ENCODE data around the gene LCK. TPM values are rescaled to one million over a fixed set of nuclear protein-coding genes. Genes with fewer than 3 reads are reported as not detected.

LCK gene
- total and polyA plus RNA-seq, 9 of the 15 experiments (the other 6 are each of a cell fraction or from before 2014, with no cell fraction given): 0.04 to 0.47 (median 0.13) TPM; not detected in 6

DNA sequence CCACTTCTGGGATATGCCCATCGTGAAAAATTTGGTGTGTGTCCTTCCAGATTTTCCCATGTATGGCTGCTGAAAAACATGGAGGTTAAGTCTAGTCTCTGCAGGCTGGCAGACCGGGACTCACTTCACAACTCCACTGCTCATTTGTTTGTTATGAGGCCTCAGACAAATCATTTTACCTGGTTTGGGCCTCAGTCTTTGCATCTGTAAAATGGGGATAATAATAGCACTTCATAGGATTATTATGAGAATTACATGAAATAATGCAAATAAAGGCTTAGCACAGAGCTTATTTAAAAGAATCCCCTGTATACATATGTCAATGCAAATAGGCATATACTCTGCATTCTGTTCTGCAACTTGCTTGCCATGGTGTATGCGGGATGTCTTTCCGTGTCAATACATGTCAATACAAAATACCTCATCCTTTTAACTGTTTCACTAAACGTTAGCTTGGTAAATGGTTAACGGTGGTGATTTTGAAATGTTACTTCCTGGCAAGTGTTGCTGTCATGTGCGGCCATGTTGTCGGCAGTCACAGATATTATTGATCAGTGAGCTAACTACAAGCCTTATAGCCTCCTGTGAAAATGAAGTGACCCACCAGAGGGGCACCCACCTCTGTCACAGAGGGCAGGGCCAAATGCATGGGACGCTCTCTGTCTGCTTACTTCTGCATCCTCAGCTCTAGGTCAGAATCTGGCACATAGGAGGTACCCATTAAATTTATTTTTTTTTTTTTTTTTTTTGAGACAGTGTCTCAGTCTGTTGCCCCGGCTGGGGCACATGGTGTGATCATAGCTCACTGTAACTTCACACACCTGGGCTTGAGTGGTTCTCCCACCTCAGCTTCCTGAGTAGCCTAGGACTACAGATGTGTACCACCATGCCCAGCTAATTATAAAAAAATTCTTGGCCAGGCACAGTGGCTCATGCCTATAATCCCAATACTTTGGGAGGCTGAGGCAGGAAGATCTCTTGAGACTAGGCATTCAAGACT lies 4.3 kb downstream of the LCK start (continued):
- TF ChIP-seq, protein P1, sequence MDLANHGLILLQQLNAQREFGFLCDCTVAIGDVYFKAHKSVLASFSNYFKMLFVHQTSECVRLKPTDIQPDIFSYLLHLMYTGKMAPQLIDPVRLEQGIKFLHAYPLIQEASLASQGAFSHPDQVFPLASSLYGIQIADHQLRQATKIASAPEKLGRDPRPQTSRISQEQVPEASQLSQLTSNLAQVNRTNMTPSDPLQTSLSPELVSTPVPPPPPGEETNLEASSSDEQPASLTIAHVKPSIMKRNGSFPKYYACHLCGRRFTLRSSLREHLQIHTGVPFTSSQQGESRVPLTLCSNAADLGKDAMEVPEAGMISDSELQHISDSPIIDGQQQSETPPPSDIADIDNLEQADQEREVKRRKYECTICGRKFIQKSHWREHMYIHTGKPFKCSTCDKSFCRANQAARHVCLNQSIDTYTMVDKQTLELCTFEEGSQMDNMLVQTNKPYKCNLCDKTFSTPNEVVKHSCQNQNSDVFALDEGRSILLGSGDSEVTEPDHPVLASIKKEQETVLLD (IDR thresholded peaks at IDR 0.05): no peak
- no peak for TF ChIP-seq TOE1 (IDR thresholded peaks at IDR 0.05; ENCODE audit: borderline replicate concordance)
- no peak for TF ChIP-seq TOE1 (CRISPR knock-in tag; IDR thresholded peaks at IDR 0.05; ENCODE audit: borderline replicate concordance, low read depth)
- TF ChIP-seq, protein P2, sequence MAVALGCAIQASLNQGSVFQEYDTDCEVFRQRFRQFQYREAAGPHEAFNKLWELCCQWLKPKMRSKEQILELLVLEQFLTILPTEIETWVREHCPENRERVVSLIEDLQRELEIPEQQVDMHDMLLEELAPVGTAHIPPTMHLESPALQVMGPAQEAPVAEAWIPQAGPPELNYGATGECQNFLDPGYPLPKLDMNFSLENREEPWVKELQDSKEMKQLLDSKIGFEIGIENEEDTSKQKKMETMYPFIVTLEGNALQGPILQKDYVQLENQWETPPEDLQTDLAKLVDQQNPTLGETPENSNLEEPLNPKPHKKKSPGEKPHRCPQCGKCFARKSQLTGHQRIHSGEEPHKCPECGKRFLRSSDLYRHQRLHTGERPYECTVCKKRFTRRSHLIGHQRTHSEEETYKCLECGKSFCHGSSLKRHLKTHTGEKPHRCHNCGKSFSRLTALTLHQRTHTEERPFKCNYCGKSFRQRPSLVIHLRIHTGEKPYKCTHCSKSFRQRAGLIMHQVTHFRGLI (CRISPR knock-in tag; IDR thresholded peaks at IDR 0.05): no peak
- TF ChIP-seq, protein P3, sequence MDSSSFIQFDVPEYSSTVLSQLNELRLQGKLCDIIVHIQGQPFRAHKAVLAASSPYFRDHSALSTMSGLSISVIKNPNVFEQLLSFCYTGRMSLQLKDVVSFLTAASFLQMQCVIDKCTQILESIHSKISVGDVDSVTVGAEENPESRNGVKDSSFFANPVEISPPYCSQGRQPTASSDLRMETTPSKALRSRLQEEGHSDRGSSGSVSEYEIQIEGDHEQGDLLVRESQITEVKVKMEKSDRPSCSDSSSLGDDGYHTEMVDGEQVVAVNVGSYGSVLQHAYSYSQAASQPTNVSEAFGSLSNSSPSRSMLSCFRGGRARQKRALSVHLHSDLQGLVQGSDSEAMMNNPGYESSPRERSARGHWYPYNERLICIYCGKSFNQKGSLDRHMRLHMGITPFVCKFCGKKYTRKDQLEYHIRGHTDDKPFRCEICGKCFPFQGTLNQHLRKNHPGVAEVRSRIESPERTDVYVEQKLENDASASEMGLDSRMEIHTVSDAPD (CRISPR knock-in tag; IDR thresholded peaks at IDR 0.05): no peak
- peak; percentile 91 for TF ChIP-seq RBM25 (IDR thresholded peaks at IDR 0.05; ENCODE audit: low read depth, low read length, severe bottlenecking)
- no peak for TF ChIP-seq MEIS2 (IDR thresholded peaks at IDR 0.05; ENCODE audit: partially characterized antibody)
- TF ChIP-seq BCL6 (CRISPR knock-in tag; IDR thresholded peaks at IDR 0.05): no peak
- peak; percentile 89 for TF ChIP-seq ADNP (tag; IDR thresholded peaks at IDR 0.05)
- TF ChIP-seq ZKSCAN3 (CRISPR knock-in tag; IDR thresholded peaks at IDR 0.05): no peak
- TF ChIP-seq, protein P4, sequence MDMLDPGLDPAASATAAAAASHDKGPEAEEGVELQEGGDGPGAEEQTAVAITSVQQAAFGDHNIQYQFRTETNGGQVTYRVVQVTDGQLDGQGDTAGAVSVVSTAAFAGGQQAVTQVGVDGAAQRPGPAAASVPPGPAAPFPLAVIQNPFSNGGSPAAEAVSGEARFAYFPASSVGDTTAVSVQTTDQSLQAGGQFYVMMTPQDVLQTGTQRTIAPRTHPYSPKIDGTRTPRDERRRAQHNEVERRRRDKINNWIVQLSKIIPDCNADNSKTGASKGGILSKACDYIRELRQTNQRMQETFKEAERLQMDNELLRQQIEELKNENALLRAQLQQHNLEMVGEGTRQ (CRISPR knock-in tag; IDR thresholded peaks at IDR 0.05): no peak
- peak; percentile 47 to 71 for TF ChIP-seq KDM1A (IDR thresholded peaks at IDR 0.05)
- no peak for TF ChIP-seq ILF3 (IDR thresholded peaks at IDR 0.05; ENCODE audit: borderline replicate concordance)
- no peak for TF ChIP-seq KLF16 (IDR thresholded peaks at IDR 0.05)
- TF ChIP-seq ZNF699 (CRISPR knock-in tag; IDR thresholded peaks at IDR 0.05; ENCODE audit: insufficient replicate concordance): no peak
- TF ChIP-seq CBX1 (IDR thresholded peaks at IDR 0.05; ENCODE audit: low read depth): 0 out of 2 replicates have a peak, but pooled peaks have one; percentile 31

Measured in K562 (cell line).